ENCODE measurements around the gene TMEM25. TPM values are rescaled to one million over a fixed set of nuclear protein-coding genes. Genes with fewer than 3 reads are reported as not detected.

Gene TMEM25
- polyA plus RNA-seq, 3 donors, result 0.57 TPM; not detected in 2

- no peak overlapping the region for H3K27ac Mint-ChIP-seq
- H3K4me2 ChIP-seq (replicated peaks; ENCODE audit: extremely low read depth, low read length, poor library complexity, severe bottlenecking), result no peak overlapping the region
- H4K20me1 ChIP-seq (ENCODE audit: insufficient read depth, low read length), result no peaks in the 10 kb centered on the region
- intact Hi-C loops (cut with micrococcal nuclease), result no loop called here
- no peak overlapping the region for H3K4me3 ChIP-seq (replicated peaks in 1 of 3; ENCODE audit: low read depth in 2 of 3, low read length in 3 of 3)
- peaks cover 8 to 22% of the 10 kb centered on the region in 2 donors for H3K27me3 ChIP-seq (ENCODE audit: control insufficient read depth in 2 of 2, insufficient read depth in 2 of 2, low read length in 2 of 2)
- TF ChIP-seq CTCF (IDR thresholded peaks at IDR 0.05), result no peak
- H3K4me1 Mint-ChIP-seq, result peaks cover 14% of the 10 kb centered on the region
- H3K36me3 ChIP-seq (replicated peaks in 1 of 2; ENCODE audit: control insufficient read depth in 1 of 2, insufficient read depth in 2 of 2, low read length in 2 of 2), result no peaks in the 10 kb centered on the region
- H3K9me3 Mint-ChIP-seq, result peaks cover 0 to 4% (median 0%) of the 10 kb centered on the region in 7 donors
- no peaks in the 10 kb centered on the region for H3K79me2 ChIP-seq (ENCODE audit: insufficient read depth, low read length)
- no peaks in the 10 kb centered on the region for H3K9me3 ChIP-seq (replicated peaks in 1 of 2; ENCODE audit: control insufficient read depth in 1 of 2, insufficient read depth in 1 of 2, low read length in 2 of 2)
- H3K4me1 ChIP-seq (ENCODE audit: control insufficient read depth in 1 of 2, insufficient read depth in 2 of 2, low read length in 2 of 2), result peaks cover 10 to 19% of the 10 kb centered on the region in 2 donors
- no peak for DNase-seq
- peaks cover 0 to 2% of the 10 kb centered on the region in 2 donors for H3K36me3 Mint-ChIP-seq
- H3K9ac ChIP-seq (ENCODE audit: insufficient read depth, low read length, poor library complexity, severe bottlenecking), result no peak overlapping the region
- 97% methylated on average over 19 of the region's 19 CpGs for WGBS (ENCODE audit: insufficient coverage)
- peaks cover 23 to 34% (median 30%) of the 10 kb centered on the region in 3 donors for H3K27me3 Mint-ChIP-seq (ENCODE audit: low read depth in 3 of 3)
- no peak overlapping the region for H3K4me3 Mint-ChIP-seq
- no peak overlapping the region for H3K27ac ChIP-seq (ENCODE audit: low read depth in 1 of 2, low read length in 2 of 2)
- no peak overlapping the region for H2AFZ ChIP-seq (ENCODE audit: insufficient read depth, low read depth, low read length, poor library complexity, severe bottlenecking)
Measured at GRCh38 chr11:118532852-118533768, 2.1 kb downstream of the TMEM25 start.

- Histone ChIP-seq H3K36me3 (replicated peaks in 1 of 2; ENCODE audit: control insufficient read depth in 1 of 2, insufficient read depth in 2 of 2, low read length in 2 of 2) (no peaks in the 10 kb centered on the region), H3K27ac (ENCODE audit: low read depth in 1 of 2, low read length in 2 of 2) (no peak overlapping the region), H3K9me3 (replicated peaks in 1 of 2; ENCODE audit: control insufficient read depth in 1 of 2, insufficient read depth in 1 of 2, low read length in 2 of 2) (no peaks in the 10 kb centered on the region), H3K79me2 (ENCODE audit: insufficient read depth, low read length) (no peaks in the 10 kb centered on the region), H3K4me1 (ENCODE audit: control insufficient read depth in 1 of 2, insufficient read depth in 2 of 2, low read length in 2 of 2) (peaks cover 10 to 19% of the 10 kb centered on the region in 2 donors), H3K27me3 (ENCODE audit: control insufficient read depth in 2 of 2, insufficient read depth in 2 of 2, low read length in 2 of 2) (peaks cover 8 to 21% of the 10 kb centered on the region in 2 donors), H3K4me3 (replicated peaks in 1 of 3; ENCODE audit: low read depth in 2 of 3, low read length in 3 of 3) (no peak overlapping the region), H2AFZ (ENCODE audit: insufficient read depth, low read depth, low read length, poor library complexity, severe bottlenecking) (no peak overlapping the region), H3K4me2 (replicated peaks; ENCODE audit: extremely low read depth, low read length, poor library complexity, severe bottlenecking) (no peak overlapping the region), H4K20me1 (ENCODE audit: insufficient read depth, low read length) (no peaks in the 10 kb centered on the region), H3K9ac (ENCODE audit: insufficient read depth, low read length, poor library complexity, severe bottlenecking) (no peak overlapping the region)
- TF ChIP-seq CTCF (IDR thresholded peaks at IDR 0.05), result no peak
- no peak for DNase-seq
- WGBS (ENCODE audit: insufficient coverage), result 88% methylated on average over 25 of the region's 27 CpGs
- intact Hi-C loops (cut with micrococcal nuclease), result no loop called here
- Mint-ChIP-seq H3K27ac (no peak overlapping the region), H3K36me3 (peaks cover 0 to 2% of the 10 kb centered on the region in 2 donors), H3K9me3 (peaks cover 0 to 4% (median 0%) of the 10 kb centered on the region in 7 donors), H3K27me3 (ENCODE audit: low read depth in 3 of 3) (peaks cover 20 to 32% (median 28%) of the 10 kb centered on the region in 3 donors), H3K4me1 (peaks cover 14% of the 10 kb centered on the region), H3K4me3 (no peak overlapping the region)
Measured at GRCh38 chr11:118533769-118534729, 3.1 kb downstream of the TMEM25 start.
